ENCODE data around the gene TCEANC2. TPM values are rescaled to one million over a fixed set of nuclear protein-coding genes. Genes with fewer than 3 reads are reported as not detected.

The TCEANC2 gene
- total RNA-seq, 1 experiment from 2014 or later = 5.0 TPM

- DNase-seq (ENCODE audit: low read depth) = peak; percentile 81
Measured at GRCh38 chr1:54135436-54136120, 82.2 kb downstream of the TCEANC2 start.

GRCh38 chr1:54136269-54136896 is 83.0 kb downstream of the TCEANC2 start:
- DNase-seq (ENCODE audit: low read depth) = no peak

- DNase-seq (ENCODE audit: low read depth) = no peak
Measured at GRCh38 chr1:54136963-54137533, 83.6 kb downstream of the TCEANC2 start.

GRCh38 chr1:54137534-54138061 is 84.2 kb downstream of the TCEANC2 start:
- DNase-seq (ENCODE audit: low read depth) = peak; percentile 96

- DNase-seq (ENCODE audit: low read depth) = no peak
Measured at GRCh38 chr1:54138994-54139393, 85.6 kb downstream of the TCEANC2 start.

- no peak for DNase-seq (ENCODE audit: low read depth)
Measured at GRCh38 chr1:54139711-54140110, 86.3 kb downstream of the TCEANC2 start.

- DNase-seq (ENCODE audit: low read depth) = no peak
Measured at GRCh38 chr1:54142146-54142900, 88.9 kb downstream of the TCEANC2 start.

GRCh38 chr1:54144366-54144765 is 91.0 kb downstream of the TCEANC2 start:
- no peak for DNase-seq (ENCODE audit: low read depth)

- DNase-seq (ENCODE audit: low read depth) = no peak
Measured at GRCh38 chr1:54149734-54150133, 96.3 kb downstream of the TCEANC2 start.

- DNase-seq (ENCODE audit: low read depth) = no peak
Measured at GRCh38 chr1:54151013-54151412, 97.6 kb downstream of the TCEANC2 start.

GRCh38 chr1:54152696-54153095 is 99.3 kb downstream of the TCEANC2 start, which contains the start of gene CDCP2:
CDCP2 (minus strand) TSS chr1:54153000; CDS start chr1:54152922, 78 bp downstream.
- DNase-seq (ENCODE audit: low read depth) = no peak

GRCh38 chr1:54153535-54154439 is 100.4 kb downstream of the TCEANC2 start:
- peak; percentile 67 for DNase-seq (ENCODE audit: low read depth)

Other genes with a start within 250 kb of the TCEANC2 start
- gene NDC1, start 215.3 kb upstream of the TCEANC2 start, total RNA-seq (2014; rRNA removed; shearing (Covaris generic)) = 78.3 and 89.1 TPM in 2 replicates
- gene YIPF1, start 163.8 kb upstream of the TCEANC2 start, total RNA-seq (2014; rRNA removed; shearing (Covaris generic)) = 19.7 and 20.9 TPM in 2 replicates
- not detected in 2 replicates for gene DIO1, start 159.4 kb upstream of the TCEANC2 start, total RNA-seq (2014; rRNA removed; shearing (Covaris generic))
- gene IFT25, start 107.9 kb upstream of the TCEANC2 start, total RNA-seq (2014; rRNA removed; shearing (Covaris generic)) = 57.0 and 67.2 TPM in 2 replicates
- gene LRRC42, start 107.3 kb upstream of the TCEANC2 start, total RNA-seq (2014; rRNA removed; shearing (Covaris generic)) = 39.8 and 43.8 TPM in 2 replicates
- gene LDLRAD1, start 35.4 kb upstream of the TCEANC2 start, total RNA-seq (2014; rRNA removed; shearing (Covaris generic)) = not detected in 2 replicates
- gene TMEM59, start 404 bp upstream of the TCEANC2 start, total RNA-seq (2014; rRNA removed; shearing (Covaris generic)) = 177 and 229 TPM in 2 replicates
- gene CDCP2, start 99.4 kb downstream of the TCEANC2 start, total RNA-seq (2014; rRNA removed; shearing (Covaris generic)) = not detected in 2 replicates
- 3.8 and 8.9 TPM in 2 replicates for gene CYB5RL, start 146.4 kb downstream of the TCEANC2 start, total RNA-seq (2014; rRNA removed; shearing (Covaris generic))
- 170 TPM in 2 replicates for gene MRPL37, start 146.6 kb downstream of the TCEANC2 start, total RNA-seq (2014; rRNA removed; shearing (Covaris generic))